ENCODE measurements around the gene RAPGEF3. TPM values are rescaled to one million over a fixed set of nuclear protein-coding genes. Genes with fewer than 3 reads are reported as not detected.

Gene RAPGEF3
- total and polyA plus RNA-seq, 2 of the 13 experiments (the other 11 are each of a cell fraction or from before 2014, with no cell fraction given) = 0.07 TPM

DNA sequence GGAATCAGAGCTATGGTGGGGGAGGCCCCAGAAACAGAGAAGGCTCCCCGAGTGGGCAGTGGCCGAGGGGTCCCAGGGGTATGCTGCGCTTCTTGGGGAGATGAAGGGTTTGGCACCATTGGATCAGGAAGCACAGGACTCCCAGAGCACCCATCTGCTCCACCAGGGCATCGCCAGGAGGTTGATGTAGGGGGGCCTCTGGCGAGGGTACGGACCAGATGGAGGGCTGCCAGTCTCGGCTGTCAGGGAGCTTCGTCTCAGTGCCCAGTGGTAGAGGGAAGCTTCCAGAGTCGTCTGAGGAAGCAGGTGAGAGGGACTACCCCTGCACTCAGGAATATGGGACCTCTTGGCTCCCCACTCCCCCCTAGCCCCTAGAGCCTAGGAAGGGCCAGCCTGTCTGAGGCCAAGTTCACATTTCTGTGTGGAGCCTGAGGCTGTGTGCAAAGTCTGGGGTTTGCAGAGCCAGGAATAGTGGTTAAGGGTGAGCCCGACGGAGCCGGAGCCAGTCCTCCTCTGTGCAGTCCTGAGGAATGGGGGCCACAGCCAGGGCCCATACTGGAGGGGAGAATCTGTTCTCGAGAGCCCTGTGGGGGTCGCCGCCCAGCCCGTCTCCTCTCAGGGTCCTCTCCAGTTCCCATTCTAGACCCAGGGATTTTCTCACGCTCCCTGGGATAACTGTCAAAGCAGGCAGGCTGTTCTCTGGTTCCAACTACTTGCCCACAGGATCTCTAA, 24.5 kb upstream of the RAPGEF3 start (continued):
- TF ChIP-seq, protein P1, sequence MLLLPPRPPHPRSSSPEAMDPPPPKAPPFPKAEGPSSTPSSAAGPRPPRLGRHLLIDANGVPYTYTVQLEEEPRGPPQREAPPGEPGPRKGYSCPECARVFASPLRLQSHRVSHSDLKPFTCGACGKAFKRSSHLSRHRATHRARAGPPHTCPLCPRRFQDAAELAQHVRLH (CRISPR knock-in tag; IDR thresholded peaks at IDR 0.05; ENCODE audit: borderline replicate concordance, low read depth) = no peak

DNA sequence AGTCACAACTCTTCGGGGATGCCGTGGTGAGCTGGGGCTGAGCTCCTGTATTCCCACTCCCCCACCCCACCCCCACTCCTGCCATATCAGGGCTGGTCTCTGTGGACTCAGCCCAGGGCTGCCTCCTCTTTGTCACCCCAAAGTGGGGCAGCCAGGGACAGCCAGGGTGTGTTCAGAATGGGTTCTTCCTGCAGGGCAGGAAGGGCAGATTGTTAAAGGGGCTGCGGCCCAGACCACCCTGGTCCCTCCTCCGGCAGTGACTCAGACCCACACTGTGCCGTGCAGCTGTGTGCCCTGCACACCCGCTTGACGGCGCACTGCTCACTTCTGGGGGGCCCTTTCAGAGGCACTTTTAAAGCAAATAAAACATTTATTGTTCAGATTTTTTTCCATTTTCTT, 23.7 kb upstream of the RAPGEF3 start:
- Histone ChIP-seq H3K9ac (ENCODE audit: insufficient read depth, low read depth, low read length) (no peak overlapping the region), H3K27ac (ENCODE audit: extremely low read length, insufficient read depth, low read length) (no peak overlapping the region), H3K9me3 (ENCODE audit: low read length) (no peaks in the 10 kb centered on the region), H3K79me2 (ENCODE audit: insufficient read depth, low read length) (no peaks in the 10 kb centered on the region), H3K4me3 (replicated peaks in 1 of 3; ENCODE audit: insufficient read depth in 1 of 3, low read depth in 2 of 3, low read length in 3 of 3) (no peak overlapping the region), H3K27me3 (ENCODE audit: control insufficient read depth in 1 of 2, insufficient read depth in 2 of 2, low read length in 2 of 2) (no peaks in the 10 kb centered on the region), H3K4me1 (ENCODE audit: insufficient read depth, low read length) (no peaks in the 10 kb centered on the region), H3K4me2 (ENCODE audit: low read depth, low read length) (no peak overlapping the region), H3K36me3 (replicated peaks in 1 of 2; ENCODE audit: control insufficient read depth in 1 of 2, insufficient read depth in 2 of 2, low read length in 2 of 2) (peaks cover 5 to 7% of the 10 kb centered on the region in 2 experiments; a peak in 3 of 5 replicates), H4K20me1 (ENCODE audit: insufficient read depth, low read length) (no peaks in the 10 kb centered on the region), H2AFZ (ENCODE audit: low read length) (no peak overlapping the region)
- no peak for FAIRE-seq
- 99% methylated on average over 6 of the region's 8 CpGs for whole genome bisulfite sequencing (ENCODE audit: low lambda C conversion rate)
- TF ChIP-seq SMAD1 (CRISPR knock-in tag; IDR thresholded peaks at IDR 0.05; ENCODE audit: borderline replicate concordance, low read depth) = no peak
- TF ChIP-seq NFE2L2 (IDR thresholded peaks at IDR 0.05; ENCODE audit: low read length) = no peak
- no peak for TF ChIP-seq PPARG (CRISPR knock-in tag; conservative IDR thresholded peaks at IDR 0.05)
- TF ChIP-seq ZSCAN5A (CRISPR knock-in tag; IDR thresholded peaks at IDR 0.05; ENCODE audit: borderline replicate concordance) = no peak
- DNase-seq (ENCODE audit: low spot score) = no peak
- ChIA-PET POLR2A (interaction anchor here (2.1 kb wide), 1 partner anchor 76 kb away, joined by 5 read pairs; the partner anchor contains the start of gene RPAP3), CTCF (ENCODE audit: low intra/inter-chr PET ratio, low total read pairs) (no interaction called here)
- no TSS peak for BruUV-seq (replicated peaks)
- no peak for ATAC-seq
- intact Hi-C loops (cut with micrococcal nuclease; ENCODE audit: unreplicated experiment) (no loop called here), in situ Hi-C loops (cut with HindIII; ENCODE audit: extremely low pct_ligation_motif_present, low pct_unique_long_range_greater_than_20kb) (no loop called here)
